MG63 (cell line): ENCODE data around the gene ZNF667. TPM values are rescaled to one million over a fixed set of nuclear protein-coding genes. Genes with fewer than 3 reads are reported as not detected.

ENCODE experiments used
- DNase-seq: peaks from one replicate; pipeline ENCODE4 v3.0.0-alpha.2; 2020
- H3K27me3 ChIP-seq: fragments of 250-450 bp; sonication (Bioruptor Pico); 2 replicates; pipeline ENCODE4 v1.5.1; 2020; ENCODE audit warnings: mild to moderate bottlenecking, moderate library complexity
- H3K36me3 ChIP-seq: fragments of 250-450 bp; sonication (Bioruptor Pico); 2 replicates; pipeline ENCODE4 v1.5.1; 2020; ENCODE audit warnings: mild to moderate bottlenecking, moderate library complexity
- H3K4me3 ChIP-seq: fragments of 250-450 bp; sonication (Bioruptor Pico); 2 replicates; pipeline ENCODE4 v1.5.1; 2020; ENCODE audit warnings: mild to moderate bottlenecking, moderate library complexity
- H3K9me3 ChIP-seq: fragments of 250-450 bp; sonication (Bioruptor Pico); 2 replicates; pipeline ENCODE4 v1.5.1; 2020; ENCODE audit warnings: mild to moderate bottlenecking, moderate library complexity
- total RNA-seq: library from RNA; depleted of rRNA; stranded (reverse); fragments of >200 nt; shearing (Covaris generic); gene quantifications from 2 replicates; pipeline ENCODE4 v1.2.3, GENCODE V29; 2014; ENCODE audit warnings: low replicate concordance; rRNA removed

The ZNF667 gene
- total RNA-seq, 1 experiment from 2014 or later, result not detected

GRCh38 chr19:56403764-56404704 lies 73.1 kb downstream of the ZNF667 start, which contains the start of gene ZNF583:
Gene ZNF583 (plus strand): TSS chr19:56404332. CDS start chr19:56407115, 2,783 bp downstream.
- peaks cover 13% of the 10 kb centered on the region for H3K36me3 ChIP-seq
- peak; percentile 95 for DNase-seq
- peak within 1 kb of the TSS; percentile 75 for H3K4me3 ChIP-seq
- peaks cover 35% of the 10 kb centered on the region for H3K9me3 ChIP-seq
- H3K27me3 ChIP-seq, result no peaks in the 10 kb centered on the region

- no peak for DNase-seq
- no peaks in the 10 kb centered on the region for H3K27me3 ChIP-seq
- peak overlapping the region; percentile 75 for H3K4me3 ChIP-seq
- peaks cover 34% of the 10 kb centered on the region for H3K9me3 ChIP-seq
- H3K36me3 ChIP-seq, result peaks cover 8% of the 10 kb centered on the region; the same call in 1 of the 2 replicates
These were observed 73.9 kb downstream of the ZNF667 start for GRCh38 chr19:56403261-56403660.

DNA sequence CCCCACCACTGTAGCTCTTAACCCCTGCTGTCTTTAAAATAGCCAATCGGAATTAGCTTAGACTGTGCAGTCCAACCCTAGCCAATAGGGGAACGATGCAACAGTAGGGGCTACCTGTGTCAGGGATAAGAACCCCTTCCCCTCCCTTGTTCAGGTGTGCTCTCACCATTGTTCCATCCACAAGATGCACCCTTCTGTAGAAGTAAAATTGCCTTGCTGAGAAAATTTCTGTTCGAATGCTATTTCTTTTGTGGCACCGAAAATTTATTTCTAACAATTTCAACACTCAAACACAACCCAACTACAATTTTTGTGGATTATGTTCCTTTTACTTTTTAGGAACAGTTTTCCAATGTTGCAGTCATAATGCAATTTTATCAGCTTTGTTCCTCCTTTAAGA lies 76.7 kb downstream of the ZNF667 start:
- Histone ChIP-seq H3K36me3 (no peaks in the 10 kb centered on the region), H3K4me3 (no peak overlapping the region), H3K27me3 (no peaks in the 10 kb centered on the region), H3K9me3 (peaks cover 23% of the 10 kb centered on the region)
- DNase-seq, result no peak

GRCh38 chr19:56398809-56399208 lies 78.3 kb downstream of the ZNF667 start:
- DNase-seq, result no peak
- Histone ChIP-seq H3K9me3 (peaks cover 19% of the 10 kb centered on the region), H3K4me3 (no peak overlapping the region), H3K27me3 (no peaks in the 10 kb centered on the region), H3K36me3 (no peaks in the 10 kb centered on the region)

GRCh38 chr19:56393119-56394012 lies 83.8 kb downstream of the ZNF667 start, which contains the start of gene ZNF582:
Gene ZNF582 (minus strand): TSS chr19:56393534. CDS start chr19:56391752, 1,782 bp downstream.
- Histone ChIP-seq H3K27me3 (no peaks in the 10 kb centered on the region), H3K4me3 (no peak within 1 kb of the TSS), H3K9me3 (peaks cover 9% of the 10 kb centered on the region; the same call in 1 of the 2 replicates), H3K36me3 (no peaks in the 10 kb centered on the region)
- peak; percentile 12 for DNase-seq

Other genes with a start within 250 kb of the ZNF667 start
- gene EDDM13, start 204.6 kb downstream of the ZNF667 start, total RNA-seq, result not detected in 2 replicates
- 1.7 and 5.7 TPM in 2 replicates for gene ZSCAN5A, start 162.5 kb downstream of the ZNF667 start, total RNA-seq
- not detected in 2 replicates for gene ZNF582, start 83.8 kb downstream of the ZNF667 start, total RNA-seq
- gene ZNF583, start 73.0 kb downstream of the ZNF667 start, total RNA-seq, result 4.7 and 9.6 TPM in 2 replicates
- gene ZNF471, start 30.5 kb upstream of the ZNF667 start, total RNA-seq, result not detected in 2 replicates
- gene ZFP28, start 61.6 kb upstream of the ZNF667 start, total RNA-seq, result 1.8 and 8.4 TPM in 2 replicates
- 0.25 and 0.33 TPM in 2 replicates for gene ZNF470, start 90.1 kb upstream of the ZNF667 start, total RNA-seq
- 12.7 and 15.9 TPM in 2 replicates for gene ZNF71, start 118.0 kb upstream of the ZNF667 start, total RNA-seq
- not detected in 2 replicates for gene SMIM17, start 165.8 kb upstream of the ZNF667 start, total RNA-seq
- gene ZNF835, start 194.4 kb upstream of the ZNF667 start, total RNA-seq, result not detected in 2 replicates